ENCODE data around the gene RASAL2.
"Not testable (repeated sequence)": the region's sequence is repeated elsewhere in the genome, so short reads cannot be mapped to it uniquely, and the experiment has no call there.

The RASAL2 gene

DNA sequence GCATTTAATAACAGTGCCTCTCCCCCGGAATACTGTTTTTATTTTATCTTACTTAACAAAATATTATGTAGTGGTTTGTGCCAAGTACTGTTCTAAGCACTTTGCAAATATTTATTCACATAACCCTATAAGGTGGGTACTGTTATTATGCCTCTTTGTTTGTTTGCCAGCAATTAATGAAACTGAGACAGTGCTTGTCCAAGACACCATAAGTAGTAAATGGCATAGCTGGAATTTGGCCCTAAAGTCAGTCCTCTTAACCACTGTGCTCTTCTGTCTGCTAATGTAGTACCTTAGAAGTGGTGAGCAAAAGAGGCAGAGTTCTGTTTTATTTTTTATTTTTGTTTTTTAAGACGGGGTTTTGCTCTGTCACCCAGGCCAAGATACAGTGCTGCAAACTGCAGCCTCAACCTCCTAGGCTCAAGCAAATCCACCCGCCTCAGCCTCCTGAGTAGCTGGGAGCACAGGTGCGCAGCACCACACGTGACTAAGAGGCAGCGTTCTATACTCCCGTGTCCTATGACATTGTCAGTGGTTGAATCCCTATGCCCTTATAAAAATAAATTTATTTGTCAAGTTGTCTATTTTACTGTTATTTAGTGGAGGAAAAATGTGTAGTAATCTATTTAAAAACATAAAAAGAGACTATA is 237.1 kb downstream of the RASAL2 start:
- DNase-seq (ENCODE audit: low read depth in 1 of 2, low spot score in 1 of 2) = no peak

DNA sequence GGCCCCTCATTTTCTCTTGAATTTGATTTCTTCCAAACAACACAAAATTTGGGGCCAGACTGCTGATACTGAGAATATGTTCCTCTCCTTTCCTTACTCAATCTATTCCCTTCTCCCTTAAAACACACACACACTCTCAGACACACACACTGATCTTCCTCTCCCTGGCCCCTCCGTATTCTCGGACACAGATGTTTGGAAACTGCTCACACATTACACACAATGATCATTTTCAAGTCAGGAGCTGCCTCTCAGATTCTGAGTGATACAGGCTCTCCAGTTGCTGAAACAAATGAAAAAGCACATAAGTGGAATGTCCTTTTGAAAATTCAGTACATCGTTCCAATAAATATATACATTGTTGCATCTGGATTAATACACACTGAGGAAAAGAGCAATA is 241.5 kb downstream of the RASAL2 start:
- DNase-seq (ENCODE audit: low read depth in 1 of 2, low spot score in 1 of 2) = no peak

DNA sequence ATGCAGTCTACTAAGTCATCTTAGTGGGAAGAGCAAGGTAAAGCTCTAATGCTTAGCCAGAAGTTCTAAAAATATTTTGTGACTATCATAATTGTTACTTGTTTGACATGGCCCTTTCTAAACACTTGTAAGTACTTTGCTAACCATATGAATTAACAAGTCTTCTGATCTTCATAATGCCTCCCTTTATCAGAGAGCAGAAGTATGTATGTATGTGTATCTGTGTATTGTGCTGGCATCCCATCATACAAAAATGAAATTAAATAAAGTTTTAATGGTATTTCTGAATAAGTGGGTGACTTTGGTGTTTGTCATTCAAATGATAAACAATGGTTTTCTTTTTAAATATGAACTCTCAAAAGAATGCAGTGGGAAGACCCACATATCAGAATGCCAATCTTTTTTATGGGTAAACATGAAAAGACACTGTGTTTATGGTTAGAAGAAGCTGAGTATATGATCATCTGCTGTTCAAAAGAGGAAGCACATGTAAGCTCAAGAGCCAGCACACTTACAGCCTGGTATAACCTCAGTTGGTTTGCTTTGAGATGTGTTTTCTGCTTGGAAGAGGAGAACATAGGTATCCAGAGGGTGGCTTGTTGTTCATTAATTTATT is 243.3 kb downstream of the RASAL2 start:
- no peak for DNase-seq (ENCODE audit: low read depth in 1 of 2, low spot score in 1 of 2)

DNA sequence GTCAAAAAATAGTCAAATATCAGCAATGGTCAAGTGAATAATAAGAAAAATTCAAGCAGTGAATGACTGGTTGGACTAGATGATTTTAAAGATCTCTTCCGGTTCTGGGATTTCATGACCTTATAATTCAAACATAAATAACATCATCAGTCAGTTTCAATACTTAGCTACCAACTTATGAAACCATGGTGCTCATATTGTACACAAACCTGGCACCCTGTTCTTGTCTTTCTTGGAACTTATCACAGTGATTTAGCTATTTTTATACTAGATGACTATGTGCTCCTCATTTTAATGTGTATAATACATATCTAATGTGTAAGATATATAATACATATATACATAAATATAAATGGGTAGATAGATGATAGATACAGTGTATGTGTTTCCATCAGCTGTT is 245.9 kb downstream of the RASAL2 start:
- DNase-seq (ENCODE audit: low read depth in 1 of 2, low spot score in 1 of 2) = no peak

DNA sequence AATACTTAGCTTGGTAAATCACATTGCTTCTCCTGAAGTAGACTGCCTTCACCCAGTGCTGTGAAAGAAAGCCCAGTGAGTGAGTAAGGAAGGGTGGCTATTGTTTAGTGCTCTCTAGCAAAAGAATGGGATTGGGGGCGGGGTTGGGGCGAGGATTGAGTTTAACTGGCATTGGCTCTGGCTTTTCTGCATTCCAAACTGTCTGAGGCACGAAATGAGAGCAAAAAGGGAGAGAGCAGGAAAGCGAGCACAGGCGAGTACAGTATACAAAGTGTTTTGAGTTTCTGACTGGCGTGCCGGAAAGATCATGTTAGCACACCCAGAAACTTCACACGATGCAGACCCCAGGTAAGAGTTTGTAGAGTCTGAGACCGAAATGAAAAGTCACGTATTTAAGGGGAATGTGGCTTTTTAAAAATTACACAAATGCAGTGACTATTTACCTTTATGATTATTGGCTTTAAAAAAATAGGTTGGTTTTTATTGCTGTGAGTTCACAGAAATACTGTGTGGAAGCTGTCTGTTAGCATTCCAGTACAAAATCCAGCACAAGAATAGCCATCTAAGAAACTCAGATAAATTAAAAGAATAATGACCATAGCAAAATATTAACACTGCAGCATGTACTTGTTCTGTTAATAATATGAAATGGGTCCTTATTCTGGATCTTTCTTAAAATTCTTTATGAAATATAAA is 247.5 kb downstream of the RASAL2 start:
- no peak for DNase-seq (ENCODE audit: low read depth in 1 of 2, low spot score in 1 of 2)

DNA sequence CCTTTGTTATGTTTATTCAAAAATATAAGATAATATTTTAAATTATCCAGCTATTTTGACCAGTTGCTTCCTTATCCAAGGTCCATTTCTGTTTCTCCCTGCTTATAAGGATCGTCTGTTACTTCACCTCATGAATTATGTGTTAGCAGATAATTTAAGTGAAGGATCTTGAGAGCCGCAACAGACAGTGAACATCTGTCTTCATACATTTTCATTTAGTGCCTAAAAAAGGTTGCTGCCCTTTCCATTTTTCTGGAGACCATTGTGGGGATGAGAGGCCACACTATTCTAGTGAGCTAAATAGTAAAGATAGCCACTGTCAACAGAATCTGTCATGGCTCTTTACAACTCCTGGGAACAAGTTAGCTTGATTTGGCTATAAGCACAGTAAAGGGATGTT is 248.8 kb downstream of the RASAL2 start:
- DNase-seq (ENCODE audit: low read depth in 1 of 2, low spot score in 1 of 2) = no peak

DNA sequence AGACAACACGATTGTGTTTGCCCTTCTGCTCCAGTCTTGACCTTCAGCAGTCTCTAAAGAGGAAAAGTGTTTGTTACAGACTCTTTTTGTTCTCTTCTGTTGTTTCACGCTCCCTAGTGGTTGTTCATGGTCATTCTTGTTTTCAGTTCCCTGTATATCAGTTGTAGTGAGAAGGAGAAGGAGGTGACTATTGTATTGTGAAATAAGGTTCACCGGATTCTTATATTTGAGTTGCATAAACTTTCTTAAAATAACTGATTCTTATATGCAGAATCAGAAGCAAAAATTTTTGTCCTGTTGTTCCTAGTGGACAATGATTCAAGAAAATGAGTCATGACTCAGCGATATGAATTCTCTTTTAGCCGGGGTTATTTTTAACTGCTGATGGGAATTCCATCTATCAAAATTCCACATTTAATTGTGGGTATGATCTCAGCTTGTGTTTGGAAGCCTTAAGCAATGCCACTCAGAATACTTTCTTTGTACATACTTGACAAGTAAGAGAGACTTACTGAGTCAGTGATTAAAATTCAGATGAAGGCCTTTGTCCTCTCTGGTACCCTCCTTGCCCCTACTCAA is 250.7 kb downstream of the RASAL2 start:
- DNase-seq (ENCODE audit: low read depth in 1 of 2, low spot score in 1 of 2) = no peak

DNA sequence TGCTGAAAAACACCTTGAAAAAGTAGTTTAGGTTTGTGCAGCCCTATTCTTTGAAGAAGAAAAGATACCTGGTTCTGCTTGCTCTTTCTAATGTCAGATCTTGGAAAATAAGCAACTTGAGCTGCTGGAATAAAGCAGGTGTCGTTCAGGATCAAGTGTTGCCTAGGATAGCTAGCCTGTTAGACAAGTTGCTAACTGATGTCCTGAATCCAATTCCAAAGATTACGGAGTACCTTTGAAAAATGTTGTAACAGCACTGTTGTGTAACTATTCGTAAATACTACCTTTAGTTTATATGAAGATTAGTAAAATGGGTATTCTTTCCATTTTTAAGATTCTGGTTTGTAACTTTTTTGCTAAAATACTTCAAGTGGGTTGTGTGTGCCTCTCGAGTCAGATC is 251.3 kb downstream of the RASAL2 start:
- DNase-seq (ENCODE audit: low read depth in 1 of 2, low spot score in 1 of 2) = no peak

DNA sequence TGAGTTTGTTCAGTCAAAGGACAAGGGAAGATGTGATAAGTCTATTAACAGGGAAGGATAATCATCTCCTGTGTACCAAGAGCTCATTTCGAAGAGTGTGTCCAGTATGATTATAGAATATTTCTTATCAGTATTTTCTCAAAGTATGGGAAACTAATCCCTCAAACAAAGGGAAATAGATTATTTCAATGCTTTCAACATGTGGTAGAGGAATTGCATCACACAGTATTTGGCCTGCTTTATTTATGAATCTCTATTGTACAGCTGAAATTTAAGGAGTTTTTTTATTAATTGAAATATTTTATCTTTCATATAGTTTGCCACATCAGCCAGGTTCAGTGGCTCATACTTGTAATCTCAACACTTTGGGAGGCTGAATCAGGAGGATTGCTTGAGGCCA is 251.9 kb downstream of the RASAL2 start:
- DNase-seq (ENCODE audit: low read depth in 1 of 2, low spot score in 1 of 2) = no peak

DNA sequence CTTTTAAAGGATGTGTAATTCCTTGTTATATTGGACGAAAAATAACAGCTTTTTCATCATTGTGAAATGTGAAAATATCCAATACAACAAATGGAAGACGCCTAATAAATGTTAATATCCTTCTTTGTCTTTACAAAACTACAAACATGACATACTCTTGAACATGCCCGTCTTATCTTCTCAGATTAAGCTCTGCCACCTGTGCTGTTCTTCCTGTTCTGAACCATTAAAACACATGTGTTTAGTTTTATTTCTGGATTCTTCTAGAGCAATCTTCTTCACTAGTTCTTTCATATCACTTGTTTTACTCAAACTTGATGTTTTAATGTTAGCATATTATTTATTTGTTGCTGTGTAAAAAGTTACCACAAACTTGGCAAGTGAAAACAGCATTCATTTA is 255.9 kb downstream of the RASAL2 start:
- DNase-seq (ENCODE audit: low read depth in 1 of 2, low spot score in 1 of 2) = no peak

DNA sequence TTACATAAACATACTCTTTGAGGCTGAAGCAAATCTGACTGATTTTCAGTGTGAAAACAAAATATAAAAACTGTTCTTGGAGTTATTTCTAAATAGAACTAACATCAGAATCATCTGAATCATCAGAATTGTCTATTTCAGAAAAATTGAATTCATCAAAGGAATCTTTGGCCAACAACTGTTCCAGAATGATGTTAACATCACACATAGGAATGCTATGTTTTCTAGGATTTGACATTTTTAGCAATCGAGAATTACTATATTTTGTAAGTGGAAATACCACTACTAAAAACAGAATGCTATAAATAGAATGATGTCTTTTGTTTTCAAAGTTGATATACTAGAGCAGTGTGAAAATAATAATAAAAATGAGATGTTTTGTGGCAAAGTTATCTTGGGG is 258.0 kb downstream of the RASAL2 start:
- not testable (repeated sequence) for DNase-seq (ENCODE audit: low read depth in 1 of 2, low spot score in 1 of 2)

DNA sequence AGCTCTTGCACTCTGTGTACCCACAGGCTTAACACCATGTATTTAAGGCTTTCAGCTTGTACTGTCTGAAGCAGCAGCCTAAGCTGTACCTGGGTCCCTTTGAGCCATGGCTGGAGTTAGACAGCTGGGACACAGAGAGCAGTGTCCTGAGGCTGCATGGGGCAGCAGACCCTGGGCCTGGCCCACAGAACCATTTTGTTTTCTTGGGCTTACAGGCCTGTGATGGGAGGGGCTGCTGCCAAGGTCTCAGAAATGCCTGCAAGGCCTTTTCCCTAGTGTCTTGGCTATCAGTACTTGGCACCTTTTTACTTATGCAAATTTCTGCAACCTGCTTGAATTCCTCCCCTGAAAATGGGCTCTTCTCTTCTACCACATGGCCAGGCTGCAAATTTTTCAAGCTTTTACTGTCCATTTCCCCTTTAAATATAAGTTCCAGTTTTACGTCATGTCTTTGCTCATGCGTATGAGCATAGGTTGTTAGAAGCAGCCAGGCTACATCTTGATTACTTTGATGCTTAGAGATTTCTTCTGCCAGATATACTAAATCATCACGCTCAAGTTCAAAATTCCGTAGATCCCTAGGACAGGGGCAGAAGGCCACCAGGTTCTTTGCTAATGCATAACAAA is 259.0 kb downstream of the RASAL2 start:
- DNase-seq (ENCODE audit: low read depth in 1 of 2, low spot score in 1 of 2) = no peak

DNA sequence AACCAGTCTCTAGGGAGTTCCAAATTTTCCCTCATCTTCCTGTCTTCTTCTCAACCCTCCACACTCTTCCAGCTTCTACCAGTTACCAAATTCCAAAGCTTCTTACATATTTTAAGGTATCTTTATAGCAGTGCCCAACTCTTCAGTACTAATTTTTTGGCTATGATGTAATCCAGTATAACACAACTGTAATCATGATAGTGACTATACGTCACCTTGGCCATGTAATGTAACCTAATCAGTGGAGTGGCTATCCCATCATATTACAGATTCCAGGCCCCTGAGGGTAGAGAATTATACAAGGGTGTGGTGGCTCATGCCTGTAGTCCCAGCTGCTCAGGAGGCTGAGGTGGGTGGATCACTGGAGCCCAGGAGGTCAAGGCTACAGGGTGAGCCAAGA is 259.6 kb downstream of the RASAL2 start:
- DNase-seq (ENCODE audit: low read depth in 1 of 2, low spot score in 1 of 2) = no peak

DNA sequence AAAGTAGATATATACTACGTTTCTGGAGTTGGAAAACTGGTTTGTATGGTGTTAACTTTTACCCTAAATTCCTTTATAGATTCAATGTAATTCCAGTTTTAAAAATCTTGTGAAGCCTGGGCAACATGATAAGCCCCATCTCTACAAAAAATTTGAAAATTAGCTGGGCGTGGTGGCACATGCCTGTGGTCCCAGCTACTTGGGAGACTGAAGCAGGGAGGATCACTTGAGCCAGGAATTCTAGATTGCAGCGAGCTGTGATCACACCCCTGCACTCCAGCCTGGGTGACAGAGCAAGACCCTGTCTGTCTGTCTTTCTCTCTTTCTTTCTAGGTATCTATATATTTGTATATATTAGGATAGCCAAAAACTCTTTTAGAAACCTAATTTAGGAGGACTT is 260.9 kb downstream of the RASAL2 start:
- DNase-seq (ENCODE audit: low read depth in 1 of 2, low spot score in 1 of 2) = no peak

DNA sequence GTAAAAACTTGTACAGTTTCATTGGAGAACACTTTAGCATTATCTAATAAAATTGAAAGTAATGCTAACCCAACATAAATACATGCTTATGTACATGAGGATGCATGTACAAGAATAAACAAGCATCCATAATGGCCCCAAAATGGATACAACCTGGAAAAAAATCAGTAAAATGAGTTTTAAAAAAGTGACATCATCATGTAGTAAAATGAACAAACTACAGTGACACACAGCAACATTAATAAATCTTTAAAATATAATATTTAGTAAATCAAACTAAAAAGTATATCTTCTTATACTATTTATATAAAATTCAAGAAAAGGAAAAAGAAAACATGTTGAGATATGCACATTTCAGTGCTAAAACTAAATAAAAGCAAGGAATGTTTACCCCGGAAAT is 262.4 kb downstream of the RASAL2 start:
- no peak for DNase-seq (ENCODE audit: low read depth in 1 of 2, low spot score in 1 of 2)

DNA sequence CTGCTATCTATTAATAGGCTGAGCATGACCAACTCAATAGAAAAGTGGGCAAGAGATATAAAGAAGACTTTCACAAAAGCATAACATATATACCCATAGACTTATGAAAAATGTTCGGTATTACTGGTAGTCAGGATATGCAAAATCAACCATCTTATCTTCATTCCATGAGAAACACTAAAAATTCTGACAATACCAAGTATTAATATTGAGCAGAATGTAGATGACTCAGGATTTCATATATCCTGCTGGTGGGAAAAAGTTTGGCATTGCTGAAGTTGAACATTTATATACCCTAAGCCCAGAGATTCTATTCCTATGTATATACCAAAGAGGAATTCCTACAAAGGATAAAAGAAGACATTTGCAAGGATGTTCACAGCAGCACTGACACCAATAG is 264.6 kb downstream of the RASAL2 start:
- DNase-seq (ENCODE audit: low read depth in 1 of 2, low spot score in 1 of 2) = no peak

DNA sequence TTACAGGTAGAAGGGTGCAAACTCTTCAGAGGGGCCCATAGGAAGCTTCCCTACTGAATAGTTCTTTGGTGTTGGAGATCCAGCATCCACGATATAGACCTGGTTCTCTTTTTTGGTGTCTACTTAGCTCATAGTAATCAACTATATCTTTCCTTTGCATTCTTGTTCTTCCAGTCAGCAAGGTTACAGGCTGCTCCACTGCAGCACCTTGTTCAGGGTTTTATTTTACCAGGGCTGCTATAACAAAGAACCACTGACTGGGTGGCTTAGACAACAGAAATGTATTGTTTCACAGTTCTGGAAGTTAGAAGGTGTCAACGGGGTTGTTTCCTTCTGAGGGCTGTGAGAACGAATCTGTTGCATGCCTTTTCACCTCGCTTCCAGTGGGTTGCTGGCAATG is 266.5 kb downstream of the RASAL2 start:
- DNase-seq (ENCODE audit: low read depth in 1 of 2, low spot score in 1 of 2) = no peak

DNA sequence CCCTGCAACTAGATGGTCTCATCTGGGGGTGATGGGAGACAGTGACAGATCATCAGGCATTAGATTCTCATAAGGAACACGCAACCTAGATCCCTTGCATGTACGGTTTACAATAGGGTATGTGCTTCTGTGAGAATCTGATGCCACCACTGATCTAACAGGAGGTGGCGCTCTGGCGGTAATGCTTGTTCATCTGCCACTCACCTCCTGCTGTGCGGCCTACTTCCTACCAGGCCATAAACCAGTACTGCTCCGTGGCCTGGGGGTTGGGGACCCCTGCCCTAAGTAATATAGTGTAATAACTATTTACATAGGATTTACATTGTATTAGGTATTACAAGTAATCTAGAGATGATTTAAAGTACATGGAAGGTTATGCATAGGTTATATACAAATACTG is 267.9 kb downstream of the RASAL2 start:
- no peak for DNase-seq (ENCODE audit: low read depth in 1 of 2, low spot score in 1 of 2)

DNA sequence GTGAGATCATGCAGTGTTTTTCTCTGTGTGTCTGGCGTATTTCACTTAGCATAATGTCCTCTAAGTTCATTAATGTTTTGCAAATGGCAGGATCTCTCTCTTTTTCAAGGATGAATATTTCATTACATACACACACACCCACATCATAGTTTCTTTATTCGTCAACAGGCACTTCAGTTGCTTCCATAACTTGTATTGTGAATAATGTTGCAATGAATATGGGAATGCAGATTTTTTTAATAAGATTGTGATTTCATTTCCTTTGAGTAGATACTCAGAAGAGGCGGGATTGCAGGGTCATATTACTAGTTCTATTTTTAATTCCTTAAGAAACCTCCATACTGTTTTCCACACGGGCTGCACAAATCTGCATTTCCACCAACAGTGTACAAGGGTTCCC is 268.8 kb downstream of the RASAL2 start:
- DNase-seq (ENCODE audit: low read depth in 1 of 2, low spot score in 1 of 2) = no peak

DNA sequence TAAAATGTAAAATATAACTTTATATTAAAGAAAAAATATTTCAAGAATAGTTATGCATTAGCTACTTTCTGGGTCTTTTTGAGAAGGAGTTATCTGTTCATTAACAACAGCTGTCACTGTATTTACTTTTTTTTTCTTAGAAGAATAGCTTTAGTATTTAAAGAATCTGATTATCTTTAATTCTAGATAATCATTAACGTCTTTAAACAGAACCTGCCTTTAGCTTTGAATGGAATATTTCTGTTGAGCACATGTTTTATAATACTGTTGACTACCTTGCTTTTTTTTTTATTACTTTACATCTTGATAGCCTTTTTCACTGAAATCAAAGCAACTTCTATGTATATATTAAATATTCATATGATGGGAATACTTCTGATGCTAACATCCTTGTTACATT is 270.9 kb downstream of the RASAL2 start:
- DNase-seq (ENCODE audit: low read depth in 1 of 2, low spot score in 1 of 2) = no peak

DNA sequence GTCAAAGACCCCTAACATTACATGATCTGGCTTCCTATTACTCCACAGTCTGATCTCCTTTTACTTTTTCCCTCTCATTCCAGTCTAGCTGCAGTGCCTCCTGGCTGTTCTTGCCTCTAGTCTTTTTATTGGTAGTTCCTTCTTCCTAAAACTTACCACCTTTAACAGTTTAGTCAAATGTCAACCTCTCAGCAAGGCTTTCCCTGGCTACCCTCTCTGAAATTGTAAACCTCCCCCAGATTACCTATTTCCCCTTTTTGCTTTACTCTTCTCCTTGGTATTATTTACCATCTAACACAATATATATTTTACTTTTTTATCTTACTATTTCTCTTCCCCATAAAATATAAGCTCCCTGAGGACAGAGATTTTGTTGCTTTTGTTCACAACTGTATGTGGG is 273.2 kb downstream of the RASAL2 start:
- DNase-seq (ENCODE audit: low read depth in 1 of 2, low spot score in 1 of 2) = no peak

DNA sequence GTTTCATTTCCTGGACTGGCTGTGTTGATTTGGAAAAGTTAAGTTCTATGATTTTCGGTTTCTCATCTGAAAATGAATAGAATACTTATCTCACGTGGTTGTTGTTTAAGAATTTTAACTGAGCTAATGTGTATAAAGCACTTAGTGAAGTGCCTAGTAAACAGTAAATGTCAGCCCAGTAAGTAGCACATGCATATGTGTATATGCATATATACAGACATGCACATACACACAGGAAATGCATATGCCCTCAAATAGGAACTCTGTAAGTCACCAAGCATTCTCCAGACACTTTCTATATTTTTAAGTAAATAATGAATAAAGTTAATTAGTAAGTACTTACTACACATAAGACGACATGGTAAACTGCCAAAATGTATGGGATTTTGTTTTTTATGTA is 274.3 kb downstream of the RASAL2 start:
- DNase-seq (ENCODE audit: low read depth in 1 of 2, low spot score in 1 of 2) = no peak

All from stimulated activated CD4-positive, alpha-beta T cell treated with anti-CD3 and anti-CD28 coated beads, Interleukin-15, amount 100 ng/mL, for 1 hour (primary cell).